Mucosa of descending colon (tissue), 3 donors: Measurements from ENCODE around the gene GOLGA6L10. TPM values are rescaled to one million over a fixed set of nuclear protein-coding genes. Genes with fewer than 3 reads are reported as not detected.
"Not testable (repeated sequence)": the region's sequence is repeated elsewhere in the genome, so short reads cannot be mapped to it uniquely, and the experiment has no call there.

Experiments
- ATAC-seq: fragments of 200-7000 bp; cut with Tn5 transposase; one replicate; pipeline ENCODE4 v1.9.1; 2020; ENCODE audit warnings: mild to moderate bottlenecking, moderate library complexity
- DNase-seq, 3 donors: peaks; one replicate each; pipeline ENCODE4 v3.0.0-alpha.2; 2020
- H3K36me3 ChIP-seq: fragments of 200-600 bp; one replicate; pipeline ENCODE4 v1.8.0; 2021; ENCODE audit warnings: low read depth, mild to moderate bottlenecking
- H3K4me1 ChIP-seq: fragments of 200-600 bp; one replicate; pipeline ENCODE4 v1.8.0; 2021; ENCODE audit warnings: low read depth, mild to moderate bottlenecking
- H3K4me3 ChIP-seq: fragments of 200-600 bp; one replicate; pipeline ENCODE4 v1.8.0; 2021; ENCODE audit warnings: mild to moderate bottlenecking
- H3K9me3 ChIP-seq: fragments of 200-600 bp; one replicate; pipeline ENCODE4 v1.8.0; 2021; ENCODE audit warnings: mild to moderate bottlenecking
- CTCF ChIP-seq: fragments of 200-600 bp; IDR thresholded peaks from one replicate; pipeline ENCODE4 v1.8.0; 2022; ENCODE audit warnings: antibody characterized with exemption, mild to moderate bottlenecking
- intact Hi-C, 2 donors: fragments of 100-400 bp; cut with DNase I in 1 of 2; cut with micrococcal nuclease in 1 of 2; formaldehyde crosslinking; loops; one replicate each; pipeline versions ENCODE4 v1.11.0 to v1.11.1; 2022; cut with DNase I, micrococcal nuclease
- total RNA-seq, 3 donors: library from RNA; stranded (reverse); fragmentation: NEBNext Ultra II Directional in 2 of 3; extraction: Animal tissue kit (Norgen Biotek cat#: 25700) in 2 of 3; gene quantifications; one replicate each; pipeline versions ENCODE4 v1.2.1 to v1.2.4, GENCODE V29; 2021 to 2023
- donor health status: DM: no; HTN: no; CAD: no; lungs with moderate emphysema.
- donor health status: DM: no; HTN: no; CAD: no.
- donor health status: DM: no; HTN: yes; CAD: no.

The GOLGA6L10 gene
- total RNA-seq, 3 donors from 2014 or later = 0.92 to 3.6 (median 3.1) TPM

- ATAC-seq (no peak), DNase-seq (no peak)
- Histone ChIP-seq H3K4me3 (no peak overlapping the region), H3K4me1 (no peaks in the 10 kb centered on the region), H3K36me3 (no peaks in the 10 kb centered on the region), H3K9me3 (no peaks in the 10 kb centered on the region)
- intact Hi-C loops = no loop called here
- no peak for TF ChIP-seq CTCF
Measured at GRCh38 chr15:82315519-82316246, 33.6 kb downstream of the GOLGA6L10 start.

GRCh38 chr15:82314769-82315518, 34.3 kb downstream of the GOLGA6L10 start:
- DNase-seq = no peak
- intact Hi-C loops = no loop called here
- no peak for ATAC-seq

GRCh38 chr15:82313951-82314768, 35.1 kb downstream of the GOLGA6L10 start:
- H3K36me3 ChIP-seq, intact Hi-C loops, ATAC-seq, DNase-seq, H3K4me1 ChIP-seq, H3K9me3 ChIP-seq, H3K4me3 ChIP-seq: not testable (repeated sequence)

More at GRCh38 chr15:82314769-82315518, 34.3 kb downstream of the GOLGA6L10 start:
- Histone ChIP-seq H3K9me3 (no peaks in the 10 kb centered on the region), H3K4me1 (no peaks in the 10 kb centered on the region), H3K4me3 (no peak overlapping the region), H3K36me3 (no peaks in the 10 kb centered on the region)
- TF ChIP-seq CTCF = no peak

GRCh38 chr15:82313446-82313845, 35.8 kb downstream of the GOLGA6L10 start:
- no peak for ATAC-seq
- no peak overlapping the region for H3K4me3 ChIP-seq
- intact Hi-C loops = no loop called here
- H3K9me3 ChIP-seq = no peaks in the 10 kb centered on the region
- no peaks in the 10 kb centered on the region for H3K4me1 ChIP-seq
- TF ChIP-seq CTCF = no peak
- no peak for DNase-seq
- no peaks in the 10 kb centered on the region for H3K36me3 ChIP-seq

- DNase-seq (no peak), ATAC-seq (no peak)
- no peaks in the 10 kb centered on the region for H3K36me3 ChIP-seq
- H3K4me1 ChIP-seq = no peaks in the 10 kb centered on the region
- TF ChIP-seq CTCF = no peak
- no peaks in the 10 kb centered on the region for H3K9me3 ChIP-seq
- no peak overlapping the region for H3K4me3 ChIP-seq
- intact Hi-C loops = no loop called here
Measured at GRCh38 chr15:82312586-82313349, 36.5 kb downstream of the GOLGA6L10 start.

GRCh38 chr15:82311321-82311720, 38.0 kb downstream of the GOLGA6L10 start:
- ATAC-seq, DNase-seq, intact Hi-C loops: not testable (repeated sequence)

More at GRCh38 chr15:82311321-82311720, 38.0 kb downstream of the GOLGA6L10 start:
- not testable (repeated sequence) for H3K4me3 ChIP-seq, H3K36me3 ChIP-seq, H3K4me1 ChIP-seq, H3K9me3 ChIP-seq
